SU-DHL-6 (cell line): ENCODE data around the gene LCK.

Experiments
- CTCF ChIP-seq: fragments of 200-600 bp; sonication (generic); IDR thresholded peaks from one replicate; pipeline ENCODE4 v1.5.1; 2017; ENCODE audit warnings: antibody characterized with exemption, mild to moderate bottlenecking, low read length, moderate library complexity; ENCODE audit not compliant: insufficient read depth, poor library complexity, severe bottlenecking
- EZH2phosphoT487 ChIP-seq: fragments of 200-600 bp; sonication (generic), shearing (Covaris generic); conservative IDR thresholded peaks from 2 replicates; pipeline ENCODE4 v1.6.1; 2018; ENCODE audit warnings: mild to moderate bottlenecking, antibody characterized with exemption, low read length, moderate library complexity, mixed read lengths

GRCh38 chr1:32332290-32333079 lies 81.4 kb downstream of the LCK start:
- no peak for TF ChIP-seq CTCF
- TF ChIP-seq EZH2phosphoT487, result no peak
